Suprapubic skin (tissue), 4 donors: ENCODE results near the gene SLC22A25. TPM values are rescaled to one million over a fixed set of nuclear protein-coding genes. Genes with fewer than 3 reads are reported as not detected.

Source experiments
- DNase-seq, 2 donors: peaks; one replicate each; pipeline ENCODE4 v3.0.0-alpha.2; 2019; ENCODE audit warnings: low spot score in 2 of 2
- H3K27ac ChIP-seq: fragments of 200-600 bp; sonication (generic); one replicate; pipeline ENCODE4 v1.5.1; 2019
- H3K27me3 ChIP-seq: fragments of 200-600 bp; sonication (generic); one replicate; pipeline ENCODE4 v1.5.1; 2019
- H3K36me3 ChIP-seq: fragments of 200-600 bp; sonication (generic); one replicate; pipeline ENCODE4 v1.5.1; 2019
- H3K4me1 ChIP-seq: fragments of 200-600 bp; sonication (generic); one replicate; pipeline ENCODE4 v1.5.1; 2019
- H3K4me3 ChIP-seq: fragments of 200-600 bp; sonication (generic); one replicate; pipeline ENCODE4 v1.5.1; 2019; ENCODE audit warnings: mild to moderate bottlenecking
- H3K9me3 ChIP-seq: fragments of 200-600 bp; sonication (generic); one replicate; pipeline ENCODE4 v1.5.1; 2019
- CTCF ChIP-seq, 2 donors: fragments of 200-600 bp in 1 of 2; fragments of 450-650 bp in 1 of 2; sonication (generic) in 1 of 2; IDR thresholded peaks; one replicate each; pipeline ENCODE4 v1.5.1; 2016 to 2019; ENCODE audit warnings: antibody characterized with exemption in 2 of 2, mild to moderate bottlenecking in 1 of 2, moderate library complexity in 1 of 2
- EP300 ChIP-seq: sonication (generic); formaldehyde crosslinking; IDR thresholded peaks from one replicate; pipeline ENCODE4 v1.6.1; 2017; ENCODE audit warnings: antibody characterized with exemption
- POLR2A ChIP-seq, 2 donors: fragments of 450-650 bp; IDR thresholded peaks; one replicate each; pipeline ENCODE4 v1.6.1; 2017; ENCODE audit warnings: antibody characterized with exemption in 2 of 2, mild to moderate bottlenecking in 2 of 2, moderate library complexity in 2 of 2
- POLR2AphosphoS5 ChIP-seq, 3 donors: sonication (generic); formaldehyde crosslinking; IDR thresholded peaks; one replicate each; pipeline ENCODE4 v1.6.1; 2017; ENCODE audit warnings: antibody characterized with exemption in 3 of 3
- WGBS: methylation state at CpG from one replicate; pipeline ENCODE4 v1.1.5; 2018; 5-methylcytosine and 5-hydroxymethylcytosine counted together
- total RNA-seq, 4 donors: library from RNA; depleted of rRNA; stranded (reverse); fragments of >200 nt; gene quantifications; one replicate each; pipeline ENCODE4 v1.1.0, GENCODE V29; 2016

The SLC22A25 gene
- total RNA-seq, 4 donors from 2014 or later = not detected

GRCh38 chr11:63229815-63230214 lies 13.6 kb downstream of the SLC22A25 start:
- 24% methylated on average over 1 of the region's 1 CpG for WGBS
- TF ChIP-seq POLR2A (IDR thresholded peaks at IDR 0.05) (no peak), POLR2AphosphoS5 (IDR thresholded peaks at IDR 0.05) (no peak), EP300 (no peak), CTCF (IDR thresholded peaks at IDR 0.05) (no peak)
- H3K9me3 ChIP-seq = no peaks in the 10 kb centered on the region
- no peaks in the 10 kb centered on the region for H3K4me1 ChIP-seq
- H3K36me3 ChIP-seq = no peaks in the 10 kb centered on the region
- peaks cover 6% of the 10 kb centered on the region for H3K27me3 ChIP-seq
- no peak overlapping the region for H3K4me3 ChIP-seq
- no peak overlapping the region for H3K27ac ChIP-seq
- DNase-seq = no peak

DNA sequence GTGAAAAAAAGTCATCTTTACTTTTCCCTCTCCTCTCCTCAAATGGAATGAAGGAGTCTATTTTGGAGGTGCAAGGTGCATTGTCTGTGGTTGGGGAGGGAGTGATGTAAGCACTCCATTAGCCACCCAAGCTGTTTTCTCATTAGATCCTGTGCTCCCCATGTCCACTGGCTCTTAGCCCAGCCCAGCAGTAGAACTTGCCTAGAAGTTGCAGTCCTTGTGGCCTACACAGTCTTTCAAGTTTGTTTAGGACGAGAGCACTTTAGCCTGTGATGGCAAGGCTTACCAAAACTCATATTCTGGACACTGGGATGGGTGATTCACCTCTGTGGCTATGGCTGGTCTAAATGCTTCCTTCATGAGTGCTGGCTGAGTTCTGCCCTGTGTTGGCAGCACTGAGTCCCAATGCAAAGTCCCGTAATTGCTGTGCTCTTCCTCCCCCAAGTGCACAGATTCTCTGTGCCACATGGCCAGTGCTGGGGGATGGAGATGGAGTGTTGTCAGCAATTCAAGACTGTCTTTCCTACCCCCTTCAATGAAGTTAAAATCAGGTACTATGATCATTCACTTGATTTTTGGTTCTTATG lies 15.8 kb downstream of the SLC22A25 start:
- 88% methylated on average over 1 of the region's 2 CpGs for WGBS
- H3K9me3 ChIP-seq = no peaks in the 10 kb centered on the region
- H3K27me3 ChIP-seq = peaks cover 6% of the 10 kb centered on the region
- H3K4me1 ChIP-seq = no peaks in the 10 kb centered on the region
- no peak for DNase-seq
- no peaks in the 10 kb centered on the region for H3K36me3 ChIP-seq
- H3K27ac ChIP-seq = no peak overlapping the region
- TF ChIP-seq POLR2AphosphoS5 (IDR thresholded peaks at IDR 0.05) (no peak), CTCF (IDR thresholded peaks at IDR 0.05) (no peak), EP300 (no peak), POLR2A (IDR thresholded peaks at IDR 0.05) (no peak)
- H3K4me3 ChIP-seq = no peak overlapping the region

GRCh38 chr11:63226488-63227114 lies 16.8 kb downstream of the SLC22A25 start:
- H3K4me3 ChIP-seq = no peak overlapping the region
- H3K4me1 ChIP-seq = no peaks in the 10 kb centered on the region
- H3K27ac ChIP-seq = no peak overlapping the region
- DNase-seq = no peak
- TF ChIP-seq POLR2A (IDR thresholded peaks at IDR 0.05) (no peak), CTCF (IDR thresholded peaks at IDR 0.05) (no peak), EP300 (no peak)
- no peaks in the 10 kb centered on the region for H3K36me3 ChIP-seq
- no peaks in the 10 kb centered on the region for H3K9me3 ChIP-seq
- H3K27me3 ChIP-seq = peaks cover 6% of the 10 kb centered on the region
- WGBS = 73% methylated on average over 1 of the region's 1 CpG

- Histone ChIP-seq H3K4me3 (no peak overlapping the region), H3K27me3 (peaks cover 9% of the 10 kb centered on the region), H3K27ac (no peak overlapping the region), H3K9me3 (no peaks in the 10 kb centered on the region), H3K36me3 (no peaks in the 10 kb centered on the region), H3K4me1 (no peaks in the 10 kb centered on the region)
- WGBS = 76% methylated on average over 4 of the region's 4 CpGs
- TF ChIP-seq POLR2A (IDR thresholded peaks at IDR 0.05) (no peak), CTCF (IDR thresholded peaks at IDR 0.05) (no peak), POLR2AphosphoS5 (IDR thresholded peaks at IDR 0.05) (no peak), EP300 (no peak)
- DNase-seq = no peak
These were observed 29.3 kb downstream of the SLC22A25 start for GRCh38 chr11:63214093-63214492.

DNA sequence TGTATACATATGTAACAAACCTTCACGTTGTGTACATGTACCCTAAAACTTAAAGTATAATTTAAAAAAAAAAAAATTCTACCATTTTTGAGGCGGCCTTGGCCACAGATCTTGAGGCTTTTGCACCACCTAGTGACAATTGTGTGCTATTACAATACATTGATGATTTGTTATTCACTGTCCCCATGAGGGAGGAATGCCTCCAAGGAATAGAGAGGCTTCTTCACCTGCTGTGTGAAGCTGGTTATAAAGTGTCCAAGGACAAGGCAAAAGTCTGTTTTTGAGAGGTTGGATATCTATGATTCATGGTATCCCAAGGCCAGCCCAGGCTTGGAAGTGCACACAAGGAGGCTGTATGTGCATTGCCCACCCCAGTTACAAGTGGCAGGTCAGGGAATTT lies 30.7 kb downstream of the SLC22A25 start:
- Histone ChIP-seq H3K4me1 (no peaks in the 10 kb centered on the region), H3K36me3 (no peaks in the 10 kb centered on the region), H3K27me3 (peaks cover 9% of the 10 kb centered on the region), H3K9me3 (no peaks in the 10 kb centered on the region), H3K4me3 (no peak overlapping the region), H3K27ac (no peak overlapping the region)
- TF ChIP-seq CTCF (IDR thresholded peaks at IDR 0.05) (peak in 1 of 2 donors; percentile 44), POLR2A (IDR thresholded peaks at IDR 0.05) (no peak), POLR2AphosphoS5 (IDR thresholded peaks at IDR 0.05) (no peak), EP300 (no peak)
- no peak for DNase-seq
- 7% methylated on average over 2 of the region's 2 CpGs for WGBS
